ENCODE data around the gene TRPM7.

DNA sequence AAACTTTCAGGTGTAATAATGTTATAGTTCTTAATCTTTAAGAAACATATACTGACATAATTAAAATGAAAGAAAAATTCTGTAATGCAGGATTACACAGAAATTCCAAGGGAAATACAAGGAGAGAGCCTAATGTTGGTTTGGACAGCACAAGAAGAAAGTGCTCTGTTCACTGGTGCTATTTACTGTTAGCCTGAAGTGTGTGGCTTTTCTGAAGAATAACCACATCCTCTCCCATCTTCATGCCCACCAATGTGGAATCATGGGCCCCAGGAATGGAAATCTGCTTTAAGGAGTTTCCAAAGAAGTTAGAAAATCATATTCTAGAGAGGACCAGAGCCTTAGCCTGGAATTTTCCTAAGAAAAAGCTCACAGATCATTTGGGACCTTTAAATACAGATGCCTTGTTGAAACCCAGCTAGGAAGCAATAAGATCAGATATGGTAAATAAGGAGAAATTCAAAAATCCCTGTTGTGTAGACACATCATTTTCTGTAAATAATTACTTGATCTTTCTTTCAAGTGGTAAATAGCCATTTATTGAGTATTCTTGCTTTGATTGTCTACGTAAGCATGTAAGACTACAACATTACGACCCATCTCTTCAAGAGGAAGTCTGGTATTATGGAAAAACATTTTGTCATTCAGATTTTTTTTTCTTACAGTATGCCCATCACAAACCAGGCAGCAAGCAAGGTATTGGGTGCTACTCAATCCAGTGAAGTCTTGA is 129.8 kb downstream of the TRPM7 start:
- TF ChIP-seq, protein P1, sequence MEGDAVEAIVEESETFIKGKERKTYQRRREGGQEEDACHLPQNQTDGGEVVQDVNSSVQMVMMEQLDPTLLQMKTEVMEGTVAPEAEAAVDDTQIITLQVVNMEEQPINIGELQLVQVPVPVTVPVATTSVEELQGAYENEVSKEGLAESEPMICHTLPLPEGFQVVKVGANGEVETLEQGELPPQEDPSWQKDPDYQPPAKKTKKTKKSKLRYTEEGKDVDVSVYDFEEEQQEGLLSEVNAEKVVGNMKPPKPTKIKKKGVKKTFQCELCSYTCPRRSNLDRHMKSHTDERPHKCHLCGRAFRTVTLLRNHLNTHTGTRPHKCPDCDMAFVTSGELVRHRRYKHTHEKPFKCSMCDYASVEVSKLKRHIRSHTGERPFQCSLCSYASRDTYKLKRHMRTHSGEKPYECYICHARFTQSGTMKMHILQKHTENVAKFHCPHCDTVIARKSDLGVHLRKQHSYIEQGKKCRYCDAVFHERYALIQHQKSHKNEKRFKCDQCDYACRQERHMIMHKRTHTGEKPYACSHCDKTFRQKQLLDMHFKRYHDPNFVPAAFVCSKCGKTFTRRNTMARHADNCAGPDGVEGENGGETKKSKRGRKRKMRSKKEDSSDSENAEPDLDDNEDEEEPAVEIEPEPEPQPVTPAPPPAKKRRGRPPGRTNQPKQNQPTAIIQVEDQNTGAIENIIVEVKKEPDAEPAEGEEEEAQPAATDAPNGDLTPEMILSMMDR (IDR thresholded peaks at IDR 0.05; ENCODE audit: low read depth, low read length), result no peak
- TF ChIP-seq, protein P2, sequence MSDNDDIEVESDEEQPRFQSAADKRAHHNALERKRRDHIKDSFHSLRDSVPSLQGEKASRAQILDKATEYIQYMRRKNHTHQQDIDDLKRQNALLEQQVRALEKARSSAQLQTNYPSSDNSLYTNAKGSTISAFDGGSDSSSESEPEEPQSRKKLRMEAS (IDR thresholded peaks at IDR 0.05; ENCODE audit: low read depth, low read length), result no peak
